Ectodermal cell (in vitro differentiated cells): Measurements from ENCODE around the gene SYCP2L.

Experiments
- H3K27ac ChIP-seq: 2 replicates; pipeline ENCODE4 v1.7.0; 2013; ENCODE audit warnings: mild to moderate bottlenecking, low read depth, low read length; ENCODE audit not compliant: insufficient read depth, poor library complexity, severe bottlenecking
- H3K27me3 ChIP-seq: 2 replicates; pipeline ENCODE4 v1.7.0; 2013; ENCODE audit warnings: mild to moderate bottlenecking, low read length; ENCODE audit not compliant: insufficient read depth, control insufficient read depth, poor library complexity, severe bottlenecking
- H3K36me3 ChIP-seq: one replicate; pipeline ENCODE4 v1.7.0; 2013; ENCODE audit warnings: low read length; ENCODE audit not compliant: control insufficient read depth, insufficient read depth
- H3K4me1 ChIP-seq: one replicate; pipeline ENCODE4 v1.7.0; 2013; ENCODE audit warnings: low read length; ENCODE audit not compliant: control insufficient read depth, insufficient read depth
- H3K4me3 ChIP-seq: 2 replicates; pipeline ENCODE4 v1.7.0; 2013; ENCODE audit warnings: low read depth, low read length, control low read depth; ENCODE audit not compliant: insufficient read depth
- H3K9me3 ChIP-seq: 2 replicates; pipeline ENCODE4 v1.7.0; 2013; ENCODE audit warnings: mild to moderate bottlenecking, low read length, moderate library complexity; ENCODE audit not compliant: control insufficient read depth
- WGBS, 2 experiments: methylation state at CpG; one replicate each; pipeline ENCODE4 v1.1.7; 2013; ENCODE audit warnings: missing lambda C conversion rate in 2 of 2; 5-methylcytosine and 5-hydroxymethylcytosine counted together

SYCP2L gene

GRCh38 chr6:10949579-10950490, 63.0 kb downstream of the SYCP2L start:
- Histone ChIP-seq H3K9me3 (no peaks in the 10 kb centered on the region), H3K27me3 (no peaks in the 10 kb centered on the region), H3K27ac (no peak overlapping the region), H3K4me1 (no peaks in the 10 kb centered on the region), H3K4me3 (no peak overlapping the region), H3K36me3 (no peaks in the 10 kb centered on the region)
- 95 to 97% methylated on average over 5 to 6 of the region's 6 CpGs for WGBS, 2 experiments

GRCh38 chr6:10951675-10952282, 64.9 kb downstream of the SYCP2L start:
- no peaks in the 10 kb centered on the region for H3K4me1 ChIP-seq
- H3K27ac ChIP-seq = no peak overlapping the region
- 72 to 84% methylated on average over 6 of the region's 6 CpGs for WGBS, 2 experiments
- no peaks in the 10 kb centered on the region for H3K27me3 ChIP-seq
- no peak overlapping the region for H3K4me3 ChIP-seq
- H3K9me3 ChIP-seq = no peaks in the 10 kb centered on the region
- H3K36me3 ChIP-seq = no peaks in the 10 kb centered on the region

GRCh38 chr6:10954590-10955010, 67.7 kb downstream of the SYCP2L start:
- Histone ChIP-seq H3K27me3 (no peaks in the 10 kb centered on the region), H3K4me3 (no peak overlapping the region), H3K27ac (no peak overlapping the region), H3K9me3 (no peaks in the 10 kb centered on the region), H3K36me3 (no peaks in the 10 kb centered on the region), H3K4me1 (no peaks in the 10 kb centered on the region)
- WGBS, 2 experiments = 29 to 30% methylated on average over 15 of the region's 15 CpGs

- Histone ChIP-seq H3K9me3 (no peaks in the 10 kb centered on the region), H3K27ac (no peak overlapping the region), H3K27me3 (no peaks in the 10 kb centered on the region), H3K4me1 (no peaks in the 10 kb centered on the region), H3K4me3 (no peak overlapping the region), H3K36me3 (no peaks in the 10 kb centered on the region)
Observed at GRCh38 chr6:10956776-10957175, 69.9 kb downstream of the SYCP2L start.

- Histone ChIP-seq H3K27ac (no peak overlapping the region), H3K4me1 (no peaks in the 10 kb centered on the region), H3K4me3 (no peak overlapping the region), H3K27me3 (no peaks in the 10 kb centered on the region), H3K36me3 (no peaks in the 10 kb centered on the region), H3K9me3 (no peaks in the 10 kb centered on the region)
- WGBS, 2 experiments = 83 to 86% methylated on average over 6 of the region's 6 CpGs
Observed at GRCh38 chr6:10957414-10957886, 70.6 kb downstream of the SYCP2L start.

- Histone ChIP-seq H3K36me3 (no peaks in the 10 kb centered on the region), H3K4me3 (no peak overlapping the region), H3K27ac (no peak overlapping the region), H3K27me3 (no peaks in the 10 kb centered on the region), H3K9me3 (no peaks in the 10 kb centered on the region), H3K4me1 (no peaks in the 10 kb centered on the region)
- 85 to 89% methylated on average over 2 of the region's 2 CpGs for WGBS, 2 experiments
Observed at GRCh38 chr6:10960171-10960570, 73.3 kb downstream of the SYCP2L start.

GRCh38 chr6:10961837-10962236, 75.0 kb downstream of the SYCP2L start:
- Histone ChIP-seq H3K4me3 (no peak overlapping the region), H3K9me3 (no peaks in the 10 kb centered on the region), H3K27me3 (no peaks in the 10 kb centered on the region), H3K27ac (no peak overlapping the region), H3K36me3 (peaks cover 5% of the 10 kb centered on the region), H3K4me1 (no peaks in the 10 kb centered on the region)
- WGBS, 2 experiments = 90 to 94% methylated on average over 1 to 2 of the region's 3 CpGs

- Histone ChIP-seq H3K36me3 (peaks cover 5% of the 10 kb centered on the region), H3K9me3 (no peaks in the 10 kb centered on the region), H3K27ac (no peak overlapping the region), H3K4me3 (no peak overlapping the region), H3K4me1 (no peaks in the 10 kb centered on the region), H3K27me3 (no peaks in the 10 kb centered on the region)
- WGBS, 2 experiments = 93 to 96% methylated on average over 1 of the region's 1 CpG
Observed at GRCh38 chr6:10962673-10963072, 75.8 kb downstream of the SYCP2L start.

- Histone ChIP-seq H3K4me1 (no peaks in the 10 kb centered on the region), H3K9me3 (no peaks in the 10 kb centered on the region), H3K27me3 (no peaks in the 10 kb centered on the region), H3K36me3 (peaks cover 5% of the 10 kb centered on the region), H3K27ac (no peak overlapping the region), H3K4me3 (no peak overlapping the region)
- 49 to 62% methylated on average over 2 of the region's 2 CpGs for WGBS, 2 experiments
Observed at GRCh38 chr6:10963113-10963512, 76.3 kb downstream of the SYCP2L start.

- H3K27ac ChIP-seq = no peak overlapping the region
- no peaks in the 10 kb centered on the region for H3K27me3 ChIP-seq
- H3K4me1 ChIP-seq = no peaks in the 10 kb centered on the region
- no peak overlapping the region for H3K4me3 ChIP-seq
- H3K9me3 ChIP-seq = no peaks in the 10 kb centered on the region
- WGBS, 2 experiments = 94 to 100% methylated on average over 1 of the region's 1 CpG
- H3K36me3 ChIP-seq = peaks cover 5% of the 10 kb centered on the region
Observed at GRCh38 chr6:10964684-10965083, 77.8 kb downstream of the SYCP2L start.
